GM12891 (cell line): ENCODE measurements around the gene SPINT1.

Source experiments
- PAX5 ChIP-seq: IDR thresholded peaks from 2 replicates; pipeline ENCODE4 v1.6.1; 2011; ENCODE audit warnings: low read length, moderate library complexity, mild to moderate bottlenecking; ENCODE audit not compliant: insufficient read depth, severe bottlenecking
- POLR2A ChIP-seq: IDR thresholded peaks from 2 replicates; pipeline ENCODE4 v1.6.1; 2011; ENCODE audit warnings: low read depth, low read length, control low read depth
- POLR2AphosphoS5 ChIP-seq: IDR thresholded peaks from 2 replicates; pipeline ENCODE4 v1.6.1; 2011; ENCODE audit warnings: low read depth, low read length, control low read depth
- SPI1 ChIP-seq: IDR thresholded peaks from 2 replicates; pipeline ENCODE4 v1.6.1; 2011; ENCODE audit warnings: low read depth, low read length, control low read depth
- TAF1 ChIP-seq: IDR thresholded peaks from 2 replicates; pipeline ENCODE4 v1.6.1; 2011; ENCODE audit warnings: low read depth, low read length, control low read depth

DNA sequence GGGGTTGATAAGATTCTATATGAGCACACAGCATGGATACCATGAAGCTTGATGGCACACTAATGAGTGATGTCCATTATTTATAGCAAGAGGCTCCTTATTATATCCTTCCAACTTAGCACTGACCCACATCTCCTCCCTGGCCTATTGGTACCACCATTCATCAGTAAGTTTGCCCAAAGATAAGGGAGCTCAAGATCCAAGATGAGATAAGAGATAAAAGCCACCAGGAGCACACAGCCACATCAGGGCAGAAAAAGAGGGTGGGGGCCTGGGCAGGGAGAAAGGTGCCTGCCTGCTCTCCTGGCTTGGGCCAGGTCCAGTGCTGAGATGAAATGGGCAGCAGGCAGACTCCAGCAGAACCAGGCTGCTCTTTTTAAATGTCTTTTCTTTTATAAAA, 10.9 kb upstream of the SPINT1 start:
- TF ChIP-seq POLR2AphosphoS5 (no peak), POLR2A (no peak), TAF1 (no peak), PAX5 (no peak), SPI1 (no peak)
